Natural killer cell treated with Interleukin-12 subunit alpha and Interleukin-12 subunit beta and Interleukin-15 and Interleukin-18, amount 100 ng/mL, for 72 hours (primary cell): ENCODE measurements around the gene UVSSA. TPM values are rescaled to one million over a fixed set of nuclear protein-coding genes. Genes with fewer than 3 reads are reported as not detected.

Experiments
- ATAC-seq, 2 donors: fragments of 150-1000 bp; cut with Tn5 transposase in 1 of 2; sonication (Bioruptor Pico), chemical (Tn5 transposase) in 1 of 2; 2 replicates each; pipeline ENCODE4 v1.10.0; 2021
- DNase-seq: peaks from one replicate; pipeline ENCODE4 v3.0.0; 2022; ENCODE audit warnings: low spot score
- H3K27ac Mint-ChIP-seq, 2 donors: 1 replicate in 1 of 2; 2 replicates in 1 of 2; pipeline ENCODE4 v1.8.0; 2022; ENCODE audit warnings: mixed read lengths in 2 of 2, mild to moderate bottlenecking in 1 of 2, moderate library complexity in 1 of 2
- H3K27me3 Mint-ChIP-seq, 2 donors: 1 replicate in 1 of 2; 2 replicates in 1 of 2; pipeline ENCODE4 v1.8.0; 2022; ENCODE audit warnings: mixed read lengths in 2 of 2
- H3K36me3 Mint-ChIP-seq: one replicate; pipeline ENCODE4 v1.8.0; 2022; ENCODE audit warnings: mixed read lengths
- H3K4me1 Mint-ChIP-seq, 2 donors: 1 replicate in 1 of 2; 2 replicates in 1 of 2; pipeline ENCODE4 v1.8.0; 2022; ENCODE audit warnings: low read depth in 2 of 2, mixed read lengths in 2 of 2, mild to moderate bottlenecking in 1 of 2
- H3K4me3 Mint-ChIP-seq: one replicate; pipeline ENCODE4 v1.8.0; 2022; ENCODE audit warnings: mixed read lengths
- H3K9me3 Mint-ChIP-seq: 2 replicates; pipeline ENCODE4 v1.8.0; 2022; ENCODE audit warnings: mixed read lengths
- total RNA-seq, 2 donors: library from RNA; stranded (reverse); gene quantifications; one replicate each; pipeline ENCODE4 v1.2.3, GENCODE V29; 2022

Gene UVSSA
- total RNA-seq, 2 donors from 2014 or later: 19.6 to 25.1 TPM

GRCh38 chr4:1354136-1354982 is 7.4 kb downstream of the UVSSA start:
- no peak for DNase-seq
- Mint-ChIP-seq H3K9me3 (no peaks in the 10 kb centered on the region), H3K4me3 (no peak overlapping the region), H3K4me1 (peaks cover 6 to 8% of the 10 kb centered on the region in 2 donors), H3K36me3 (no peaks in the 10 kb centered on the region), H3K27me3 (no peaks in the 10 kb centered on the region), H3K27ac (no peak overlapping the region)
- ATAC-seq: no peak

GRCh38 chr4:1354983-1355275 is 7.9 kb downstream of the UVSSA start:
- ATAC-seq (no peak), DNase-seq (no peak)
- no peaks in the 10 kb centered on the region for H3K36me3 Mint-ChIP-seq
- no peak overlapping the region for H3K27ac Mint-ChIP-seq
- peaks cover 6 to 8% of the 10 kb centered on the region in 2 donors for H3K4me1 Mint-ChIP-seq
- no peak overlapping the region for H3K4me3 Mint-ChIP-seq
- H3K27me3 Mint-ChIP-seq: no peaks in the 10 kb centered on the region
- no peaks in the 10 kb centered on the region for H3K9me3 Mint-ChIP-seq

- H3K4me3 Mint-ChIP-seq: no peak overlapping the region
- ATAC-seq: no peak
- no peaks in the 10 kb centered on the region for H3K27me3 Mint-ChIP-seq
- H3K36me3 Mint-ChIP-seq: no peaks in the 10 kb centered on the region
- no peak for DNase-seq
- peaks cover 6 to 8% of the 10 kb centered on the region in 2 donors for H3K4me1 Mint-ChIP-seq
- no peak overlapping the region for H3K27ac Mint-ChIP-seq
- no peaks in the 10 kb centered on the region for H3K9me3 Mint-ChIP-seq
Observed at GRCh38 chr4:1355378-1355777, 8.4 kb downstream of the UVSSA start.

GRCh38 chr4:1356181-1356998 is 9.4 kb downstream of the UVSSA start:
- Mint-ChIP-seq H3K27me3 (no peaks in the 10 kb centered on the region), H3K9me3 (no peaks in the 10 kb centered on the region), H3K4me3 (no peak overlapping the region), H3K4me1 (peaks cover 5 to 8% of the 10 kb centered on the region in 2 donors), H3K27ac (no peak overlapping the region), H3K36me3 (no peaks in the 10 kb centered on the region)
- ATAC-seq: no peak
- no peak for DNase-seq

- Mint-ChIP-seq H3K4me1 (peaks cover 0 to 4% of the 10 kb centered on the region in 2 donors), H3K27ac (no peak overlapping the region), H3K9me3 (no peaks in the 10 kb centered on the region), H3K4me3 (no peak overlapping the region), H3K27me3 (no peaks in the 10 kb centered on the region), H3K36me3 (no peaks in the 10 kb centered on the region)
- ATAC-seq (peak in 1 of 2 donors; percentile 14), DNase-seq (no peak)
Observed at GRCh38 chr4:1357356-1358248, 10.6 kb downstream of the UVSSA start.

GRCh38 chr4:1358421-1359143 is 11.6 kb downstream of the UVSSA start:
- Mint-ChIP-seq H3K4me3 (no peak overlapping the region), H3K4me1 (peaks cover 0 to 4% of the 10 kb centered on the region in 2 donors)

GRCh38 chr4:1359144-1359501 is 12.1 kb downstream of the UVSSA start:
- ATAC-seq (no peak), DNase-seq (no peak)
- Mint-ChIP-seq H3K4me3 (no peak overlapping the region), H3K4me1 (peaks cover 0 to 4% of the 10 kb centered on the region in 2 donors), H3K36me3 (no peaks in the 10 kb centered on the region), H3K27ac (no peak overlapping the region), H3K9me3 (no peaks in the 10 kb centered on the region), H3K27me3 (no peaks in the 10 kb centered on the region)

More at GRCh38 chr4:1358421-1359143, 11.6 kb downstream of the UVSSA start:
- Mint-ChIP-seq H3K9me3 (no peaks in the 10 kb centered on the region), H3K27ac (no peak overlapping the region), H3K36me3 (no peaks in the 10 kb centered on the region), H3K27me3 (no peaks in the 10 kb centered on the region)
- no peak for DNase-seq
- ATAC-seq: no peak

GRCh38 chr4:1359976-1360375 is 13.0 kb downstream of the UVSSA start:
- Mint-ChIP-seq H3K4me3 (no peak overlapping the region), H3K4me1 (peaks cover 0 to 4% of the 10 kb centered on the region in 2 donors), H3K27ac (no peak overlapping the region), H3K27me3 (no peaks in the 10 kb centered on the region), H3K36me3 (no peaks in the 10 kb centered on the region), H3K9me3 (no peaks in the 10 kb centered on the region)
- DNase-seq: no peak
- no peak for ATAC-seq

- H3K27me3 Mint-ChIP-seq: no peaks in the 10 kb centered on the region
- H3K4me3 Mint-ChIP-seq: no peak overlapping the region
- peaks cover 0 to 2% of the 10 kb centered on the region in 2 donors for H3K4me1 Mint-ChIP-seq
- H3K27ac Mint-ChIP-seq: no peak overlapping the region
- no peaks in the 10 kb centered on the region for H3K9me3 Mint-ChIP-seq
- DNase-seq (no peak), ATAC-seq (no peak)
- H3K36me3 Mint-ChIP-seq: no peaks in the 10 kb centered on the region
Observed at GRCh38 chr4:1360423-1361283, 13.6 kb downstream of the UVSSA start.

GRCh38 chr4:1361431-1361830 is 14.4 kb downstream of the UVSSA start:
- H3K4me3 Mint-ChIP-seq: no peak overlapping the region
- DNase-seq: no peak
- H3K27ac Mint-ChIP-seq: no peak overlapping the region
- no peak for ATAC-seq
- no peaks in the 10 kb centered on the region for H3K4me1 Mint-ChIP-seq
- H3K9me3 Mint-ChIP-seq: no peaks in the 10 kb centered on the region
- no peaks in the 10 kb centered on the region for H3K36me3 Mint-ChIP-seq
- H3K27me3 Mint-ChIP-seq: no peaks in the 10 kb centered on the region

- H3K4me1 Mint-ChIP-seq: no peaks in the 10 kb centered on the region
- no peaks in the 10 kb centered on the region for H3K36me3 Mint-ChIP-seq
- DNase-seq (no peak), ATAC-seq (no peak)
- no peaks in the 10 kb centered on the region for H3K9me3 Mint-ChIP-seq
- H3K27me3 Mint-ChIP-seq: no peaks in the 10 kb centered on the region
- H3K4me3 Mint-ChIP-seq: no peak overlapping the region
- no peak overlapping the region for H3K27ac Mint-ChIP-seq
Observed at GRCh38 chr4:1362046-1362445, 15.0 kb downstream of the UVSSA start.

- no peak for DNase-seq
- Mint-ChIP-seq H3K4me3 (no peak overlapping the region), H3K27ac (no peak overlapping the region), H3K4me1 (no peaks in the 10 kb centered on the region), H3K9me3 (no peaks in the 10 kb centered on the region), H3K27me3 (no peaks in the 10 kb centered on the region), H3K36me3 (no peaks in the 10 kb centered on the region)
- no peak for ATAC-seq
Observed at GRCh38 chr4:1362521-1362920, 15.5 kb downstream of the UVSSA start.
